IPS-15b (cell line): ENCODE results near the gene PMVK.

Experiments
- H3K27me3 ChIP-seq: one replicate; pipeline ENCODE4 v1.6.1; 2013; ENCODE audit warnings: low read length; ENCODE audit not compliant: control insufficient read depth, insufficient read depth
- H3K36me3 ChIP-seq: one replicate; pipeline ENCODE4 v1.6.1; 2013; ENCODE audit warnings: low read length; ENCODE audit not compliant: control insufficient read depth, insufficient read depth
- H3K4me1 ChIP-seq: one replicate; pipeline ENCODE4 v1.6.1; 2013; ENCODE audit warnings: mild to moderate bottlenecking, low read length; ENCODE audit not compliant: control insufficient read depth, insufficient read depth
- H3K4me3 ChIP-seq: one replicate; pipeline ENCODE4 v1.5.1; 2013; ENCODE audit warnings: low read depth, low read length
- H3K9ac ChIP-seq: one replicate; pipeline ENCODE4 v1.6.1; 2013; ENCODE audit warnings: low read depth, mild to moderate bottlenecking, low read length
- H3K9me3 ChIP-seq: one replicate; pipeline ENCODE4 v1.6.1; 2013; ENCODE audit warnings: mild to moderate bottlenecking, low read length; ENCODE audit not compliant: control insufficient read depth, insufficient read depth

Gene PMVK

DNA sequence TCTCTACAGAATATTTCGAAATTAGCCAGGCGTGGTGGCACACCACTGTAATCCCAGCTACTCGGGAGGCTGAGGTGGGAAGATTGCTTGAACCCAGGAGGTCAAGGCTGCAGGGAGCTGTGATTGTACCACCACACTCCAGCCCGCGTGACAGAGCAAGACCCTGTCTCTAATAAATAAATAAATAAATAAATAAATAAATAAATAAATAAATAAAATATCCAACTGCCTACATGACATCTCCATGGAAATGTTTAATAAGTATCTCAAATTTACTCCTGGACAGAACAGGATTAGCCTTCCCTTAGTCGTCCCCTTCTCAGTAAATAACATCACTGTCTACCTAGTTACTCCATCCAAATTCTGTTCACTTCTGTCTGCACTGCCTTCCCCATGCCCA, 37.5 kb downstream of the PMVK start:
- H3K9ac ChIP-seq, result no peak overlapping the region
- no peak overlapping the region for H3K4me3 ChIP-seq
- H3K27me3 ChIP-seq, result no peaks in the 10 kb centered on the region
- no peaks in the 10 kb centered on the region for H3K9me3 ChIP-seq
- H3K4me1 ChIP-seq, result no peaks in the 10 kb centered on the region
- H3K36me3 ChIP-seq, result no peaks in the 10 kb centered on the region

- H3K36me3 ChIP-seq, result no peaks in the 10 kb centered on the region
- no peaks in the 10 kb centered on the region for H3K4me1 ChIP-seq
- no peaks in the 10 kb centered on the region for H3K9me3 ChIP-seq
- no peak overlapping the region for H3K4me3 ChIP-seq
- no peak overlapping the region for H3K9ac ChIP-seq
- no peaks in the 10 kb centered on the region for H3K27me3 ChIP-seq
Measured at GRCh38 chr1:154896771-154897286, 39.7 kb downstream of the PMVK start.

DNA sequence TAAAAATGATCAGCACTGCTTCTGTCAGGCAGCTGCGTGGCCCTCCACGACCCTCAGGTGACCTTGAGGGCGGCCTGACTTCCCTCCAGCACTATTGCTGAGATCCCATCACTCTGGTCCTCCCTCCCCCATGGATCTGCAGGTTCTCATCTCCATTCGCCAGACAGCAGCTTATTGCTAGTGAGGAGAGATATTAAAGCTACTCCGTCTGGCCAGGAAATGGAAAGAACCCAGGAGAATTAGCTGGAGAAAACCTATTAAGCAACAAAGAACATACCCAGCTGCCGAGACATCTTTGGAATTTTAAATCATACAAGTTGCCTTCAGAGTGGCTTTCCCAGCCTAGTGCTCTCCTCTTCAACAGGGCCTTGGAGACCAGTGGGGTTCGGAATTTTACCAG, 40.7 kb downstream of the PMVK start:
- Histone ChIP-seq H3K4me3 (no peak overlapping the region), H3K27me3 (no peaks in the 10 kb centered on the region), H3K4me1 (no peaks in the 10 kb centered on the region), H3K9me3 (no peaks in the 10 kb centered on the region), H3K9ac (no peak overlapping the region), H3K36me3 (no peaks in the 10 kb centered on the region)

DNA sequence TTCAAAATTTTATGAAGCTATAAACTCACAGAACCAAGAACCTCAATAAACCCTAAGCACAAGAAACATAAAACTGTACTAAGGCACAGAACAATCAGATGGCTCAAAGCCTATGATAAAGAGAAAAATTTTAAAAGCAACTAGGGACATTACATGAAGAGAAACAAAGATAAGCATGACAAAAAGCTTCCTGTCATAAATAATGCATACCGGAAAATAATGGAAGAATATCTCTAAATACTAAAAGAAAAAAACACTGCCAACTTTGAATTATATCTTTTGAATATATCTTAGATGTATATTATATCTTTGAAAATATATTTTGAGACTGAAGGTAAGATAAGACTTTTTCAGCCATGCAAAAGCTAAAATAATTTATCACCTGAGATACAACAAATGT, 45.1 kb downstream of the PMVK start:
- Histone ChIP-seq H3K9me3 (no peaks in the 10 kb centered on the region), H3K27me3 (no peaks in the 10 kb centered on the region), H3K36me3 (no peaks in the 10 kb centered on the region), H3K4me1 (no peaks in the 10 kb centered on the region), H3K4me3 (no peak overlapping the region), H3K9ac (no peak overlapping the region)

DNA sequence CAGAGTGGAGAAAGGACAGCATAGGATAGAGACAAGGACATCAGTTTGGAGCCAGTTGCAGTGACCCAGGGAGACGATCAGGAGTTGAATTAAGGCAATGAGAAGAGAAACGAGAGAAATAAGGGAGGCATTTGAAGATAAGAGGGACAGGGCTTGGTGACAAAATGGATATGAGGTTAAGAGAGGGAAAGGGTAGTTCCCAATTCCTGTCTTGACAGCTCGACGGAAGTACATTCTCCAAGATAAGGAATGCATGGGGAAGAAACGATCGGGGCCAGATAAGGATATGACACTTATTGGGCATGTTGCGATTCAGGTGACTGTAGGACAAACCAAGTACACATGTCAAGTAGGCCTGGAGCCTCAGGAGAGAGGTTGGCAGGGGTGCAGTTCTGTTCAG, 47.8 kb downstream of the PMVK start:
- Histone ChIP-seq H3K27me3 (no peaks in the 10 kb centered on the region), H3K4me1 (no peaks in the 10 kb centered on the region), H3K4me3 (no peak overlapping the region)

GRCh38 chr1:154886281-154887015, 50.1 kb downstream of the PMVK start:
- no peak overlapping the region for H3K9ac ChIP-seq
- H3K4me3 ChIP-seq, result no peak overlapping the region
- H3K36me3 ChIP-seq, result no peaks in the 10 kb centered on the region
- H3K9me3 ChIP-seq, result no peaks in the 10 kb centered on the region
- H3K27me3 ChIP-seq, result no peaks in the 10 kb centered on the region
- no peaks in the 10 kb centered on the region for H3K4me1 ChIP-seq

More for the DNA sequence above, 47.8 kb downstream of the PMVK start:
- H3K9me3 ChIP-seq, result no peaks in the 10 kb centered on the region
- no peaks in the 10 kb centered on the region for H3K36me3 ChIP-seq
- H3K9ac ChIP-seq, result no peak overlapping the region

DNA sequence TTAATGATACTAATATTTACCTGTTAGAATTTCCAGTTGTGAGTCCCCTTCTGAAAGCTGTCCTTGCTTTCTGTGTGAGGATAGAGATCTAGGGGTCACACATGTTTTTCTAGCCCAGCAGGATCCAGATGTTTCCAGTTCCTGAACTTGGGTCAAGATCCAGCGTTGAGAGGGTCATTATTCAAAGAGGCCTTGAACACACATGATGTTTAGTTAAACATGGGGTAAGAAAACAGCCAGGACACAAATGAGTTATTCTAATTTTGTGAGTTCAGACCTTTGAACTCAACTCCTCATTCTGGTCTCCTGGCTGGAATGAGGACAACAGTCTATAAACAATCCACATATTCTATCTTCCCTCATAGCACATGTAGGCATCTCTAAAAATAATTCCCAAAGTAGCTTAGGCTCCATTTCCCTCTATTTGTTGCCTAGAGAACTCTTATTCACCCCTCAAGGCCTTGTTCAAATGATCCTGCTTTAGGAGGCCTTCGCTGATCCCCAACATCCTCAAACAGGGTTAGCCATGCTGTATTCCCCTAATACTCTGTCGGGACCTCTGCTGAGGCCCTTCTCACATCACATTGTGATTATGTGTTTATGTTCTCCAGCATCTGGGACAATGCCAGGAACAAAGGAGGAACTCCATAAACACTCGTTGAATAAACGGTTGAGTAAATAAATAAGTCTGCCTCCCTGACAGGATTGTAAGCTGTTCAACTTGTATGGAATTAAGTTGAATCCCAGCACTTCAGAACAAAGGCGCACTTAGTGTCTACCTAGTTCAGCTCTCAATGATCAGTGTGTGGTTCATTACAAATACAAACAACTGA, 51.4 kb downstream of the PMVK start:
- no peaks in the 10 kb centered on the region for H3K36me3 ChIP-seq
- no peaks in the 10 kb centered on the region for H3K4me1 ChIP-seq
- no peak overlapping the region for H3K9ac ChIP-seq
- no peaks in the 10 kb centered on the region for H3K9me3 ChIP-seq
- no peaks in the 10 kb centered on the region for H3K27me3 ChIP-seq
- H3K4me3 ChIP-seq, result no peak overlapping the region

- H3K27me3 ChIP-seq, result no peaks in the 10 kb centered on the region
- no peaks in the 10 kb centered on the region for H3K9me3 ChIP-seq
- H3K4me3 ChIP-seq, result no peak overlapping the region
- H3K4me1 ChIP-seq, result no peaks in the 10 kb centered on the region
- no peak overlapping the region for H3K9ac ChIP-seq
- no peaks in the 10 kb centered on the region for H3K36me3 ChIP-seq
Measured at GRCh38 chr1:154883919-154884868, 52.3 kb downstream of the PMVK start.

- no peak overlapping the region for H3K9ac ChIP-seq
- no peaks in the 10 kb centered on the region for H3K36me3 ChIP-seq
- no peaks in the 10 kb centered on the region for H3K4me1 ChIP-seq
- no peaks in the 10 kb centered on the region for H3K9me3 ChIP-seq
- H3K27me3 ChIP-seq, result no peaks in the 10 kb centered on the region
- H3K4me3 ChIP-seq, result no peak overlapping the region
Measured at GRCh38 chr1:154881820-154882535, 54.5 kb downstream of the PMVK start.

GRCh38 chr1:154880671-154881070, 55.8 kb downstream of the PMVK start:
- H3K27me3 ChIP-seq, result no peaks in the 10 kb centered on the region
- H3K4me3 ChIP-seq, result no peak overlapping the region
- no peak overlapping the region for H3K9ac ChIP-seq
- no peaks in the 10 kb centered on the region for H3K4me1 ChIP-seq
- no peaks in the 10 kb centered on the region for H3K9me3 ChIP-seq
- H3K36me3 ChIP-seq, result no peaks in the 10 kb centered on the region

DNA sequence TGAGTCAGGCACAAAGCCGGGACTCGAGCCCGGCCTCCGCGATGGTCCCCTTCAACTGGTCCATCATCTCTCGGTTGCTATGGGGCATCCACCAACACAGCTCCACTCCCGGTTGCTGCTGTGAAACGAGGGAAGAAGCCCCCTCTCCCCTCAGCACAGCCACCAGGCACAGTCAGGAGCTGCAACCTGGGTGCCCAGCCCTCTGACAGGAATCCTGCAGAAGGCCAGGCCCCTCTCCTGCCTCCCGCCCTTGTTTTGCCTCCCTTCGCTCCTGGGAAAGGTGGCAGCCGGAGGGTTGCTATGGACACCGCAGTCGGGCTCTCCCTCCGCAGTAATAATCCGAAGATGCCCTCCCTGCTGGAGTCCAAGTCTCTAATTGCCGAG, 57.5 kb downstream of the PMVK start:
- no peak overlapping the region for H3K9ac ChIP-seq

More for the DNA sequence above, 57.5 kb downstream of the PMVK start:
- H3K27me3 ChIP-seq, result no peaks in the 10 kb centered on the region
- no peaks in the 10 kb centered on the region for H3K4me1 ChIP-seq
- H3K9me3 ChIP-seq, result no peaks in the 10 kb centered on the region
- H3K4me3 ChIP-seq, result no peak overlapping the region
- H3K36me3 ChIP-seq, result no peaks in the 10 kb centered on the region
